A673 (cell line): Measurements from ENCODE around the gene PTPN5. TPM values are rescaled to one million over a fixed set of nuclear protein-coding genes. Genes with fewer than 3 reads are reported as not detected.
A peak's percentile ranks its signal among the peaks of the same experiment; 100 is the strongest.

ENCODE experiments used
- BruUV-seq: library from RNA; stranded (reverse); fragments of 400-500 nt; replicated peaks from 2 replicates; lab custom pipeline; 2021; lab: Mats Ljungman, UMichigan
- CTCF ChIA-PET: fragments of 300-600 bp; sonication (Branson Sonifier 250); formaldehyde crosslinking; loops from one replicate; lab custom pipeline; 2022; ENCODE audit warnings: antibody characterized with exemption; lab: Charles Lee
- POLR2A ChIA-PET: fragments of 300-600 bp; sonication (Branson Sonifier 250); formaldehyde crosslinking; loops from one replicate; lab custom pipeline; 2022; ENCODE audit warnings: antibody characterized with exemption; ENCODE audit not compliant: low non-redundant PET; lab: Charles Lee
- DNase-seq: peaks from one replicate; pipeline ENCODE4 v3.0.0-alpha.2; 2015; ENCODE audit warnings: low spot score
- H3K27ac ChIP-seq: fragments of 200-600 bp; sonication (generic); 2 replicates; pipeline ENCODE4 v1.5.1; 2016; ENCODE audit warnings: mixed run types, low read depth, mild to moderate bottlenecking, mixed read lengths, antibody characterized with exemption, low read length; ENCODE audit not compliant: poor library complexity, severe bottlenecking
- H3K27me3 ChIP-seq: fragments of 200-600 bp; sonication (generic); replicated peaks from 2 replicates; pipeline ENCODE4 v1.6.1; 2017; ENCODE audit warnings: mixed run types, low read depth, mild to moderate bottlenecking, mixed read lengths, antibody characterized with exemption, low read length; ENCODE audit not compliant: insufficient read depth, poor library complexity
- H3K36me3 ChIP-seq: fragments of 200-600 bp; sonication (generic); 2 replicates; pipeline ENCODE4 v1.6.1; 2016; ENCODE audit warnings: mixed run types, mild to moderate bottlenecking, mixed read lengths, antibody characterized with exemption, low read length; ENCODE audit not compliant: insufficient read depth, poor library complexity, severe bottlenecking
- H3K4me1 ChIP-seq: fragments of 200-600 bp; sonication (generic); 2 replicates; pipeline ENCODE4 v1.6.1; 2017; ENCODE audit warnings: mixed run types, mild to moderate bottlenecking, mixed read lengths, antibody characterized with exemption, low read length; ENCODE audit not compliant: insufficient read depth, poor library complexity, severe bottlenecking
- H3K4me3 ChIP-seq: fragments of 200-600 bp; sonication (generic); 2 replicates; pipeline ENCODE4 v1.5.1; 2016; ENCODE audit warnings: low read depth, mixed run types, mild to moderate bottlenecking, mixed read lengths, low read length; ENCODE audit not compliant: poor library complexity, severe bottlenecking
- H3K9me3 ChIP-seq: fragments of 200-600 bp; sonication (generic); 2 replicates; pipeline ENCODE4 v1.6.1; 2016; ENCODE audit warnings: mixed run types, low read depth, mild to moderate bottlenecking, mixed read lengths, antibody characterized with exemption, low read length; ENCODE audit not compliant: poor library complexity, severe bottlenecking
- CTCF ChIP-seq: fragments of 300-800, 200-600 bp; sonication (generic); conservative IDR thresholded peaks from 2 replicates; pipeline ENCODE4 v1.5.1; 2017; ENCODE audit warnings: low read depth, mild to moderate bottlenecking, antibody characterized with exemption, low read length, moderate library complexity, mixed read lengths
- EZH2 ChIP-seq: fragments of 200-600 bp; sonication (generic); IDR thresholded peaks from 2 replicates; pipeline ENCODE4 v1.6.1; 2017; ENCODE audit warnings: borderline replicate concordance, low read depth, mild to moderate bottlenecking, mixed read lengths, antibody characterized with exemption, low read length; ENCODE audit not compliant: poor library complexity, severe bottlenecking
- intact Hi-C: fragments of 100-400 bp; cut with micrococcal nuclease; formaldehyde crosslinking; loops from one replicate; pipeline ENCODE4 v1.10.0; 2022; ENCODE audit not compliant: unreplicated experiment
- total RNA-seq: library from RNA; stranded (reverse); gene quantifications from 2 replicates; pipeline ENCODE4 v1.2.3, GENCODE V29; 2021

The PTPN5 gene
- total RNA-seq, 1 experiment from 2014 or later: 0.21 TPM

- no peak overlapping the region for H3K27ac ChIP-seq
- POLR2A ChIA-PET: no interaction called here
- no peaks in the 10 kb centered on the region for H3K36me3 ChIP-seq
- no peaks in the 10 kb centered on the region for H3K27me3 ChIP-seq
- intact Hi-C loops: loop anchor here (10.0 kb wide), 1 partner anchor 176 kb away; no protein-coding TSS in a partner anchor
- no TSS peak for BruUV-seq
- H3K9me3 ChIP-seq: no peaks in the 10 kb centered on the region
- peaks cover 3% of the 10 kb centered on the region for H3K4me1 ChIP-seq
- CTCF ChIA-PET: interaction anchor here (0.6 to 1.3 kb wide), 4 partner anchors 10 to 57 kb away, joined by 4 to 7 read pairs (median 4); no protein-coding TSS in a partner anchor
- TF ChIP-seq EZH2 (no peak), CTCF (no peak)
- DNase-seq: peak; percentile 82
- peak overlapping the region; percentile 53 for H3K4me3 ChIP-seq
Observed at GRCh38 chr11:18720808-18721560, 70.6 kb downstream of the PTPN5 start.

- TF ChIP-seq EZH2 (no peak), CTCF (no peak)
- POLR2A ChIA-PET: no interaction called here
- intact Hi-C loops: loop anchor here (10.0 kb wide), 1 partner anchor 175 kb away; no protein-coding TSS in a partner anchor
- Histone ChIP-seq H3K4me3 (no peak overlapping the region), H3K4me1 (peaks cover 3% of the 10 kb centered on the region), H3K36me3 (no peaks in the 10 kb centered on the region), H3K27ac (no peak overlapping the region), H3K9me3 (no peaks in the 10 kb centered on the region), H3K27me3 (no peaks in the 10 kb centered on the region)
- BruUV-seq: no TSS peak
- DNase-seq: no peak
- CTCF ChIA-PET: interaction anchor here (0.6 to 0.7 kb wide), 2 partner anchors 25 to 605 kb away, joined by 3 to 7 read pairs; no protein-coding TSS in a partner anchor
Observed at GRCh38 chr11:18720091-18720807, 71.3 kb downstream of the PTPN5 start.

- Histone ChIP-seq H3K27me3 (no peaks in the 10 kb centered on the region), H3K4me1 (no peaks in the 10 kb centered on the region), H3K36me3 (no peaks in the 10 kb centered on the region), H3K4me3 (no peak overlapping the region), H3K9me3 (no peaks in the 10 kb centered on the region), H3K27ac (no peak overlapping the region)
- ChIA-PET POLR2A (no interaction called here), CTCF (no interaction called here)
- intact Hi-C loops: no loop called here
- no TSS peak for BruUV-seq
- no peak for DNase-seq
- TF ChIP-seq CTCF: no peak
- TF ChIP-seq EZH2: no peak
Observed at GRCh38 chr11:18715476-18715875, 76.1 kb downstream of the PTPN5 start.
